Inflammatory macrophage (primary cell): ENCODE measurements around the gene AKT1.
A peak's percentile ranks its signal among the peaks of the same experiment; 100 is the strongest.

Experiments
- DNase-seq, 2 donors: peaks; one replicate each; pipeline ENCODE4 v3.0.0-alpha.2; 2020 to 2022

AKT1 gene

GRCh38 chr14:104799244-104800014 is 3.9 kb upstream of the AKT1 start:
- no peak for DNase-seq

GRCh38 chr14:104798300-104799243 is 3.0 kb upstream of the AKT1 start:
- DNase-seq = no peak

- DNase-seq = peak; percentile 30 to 66
These were observed 1.8 kb upstream of the AKT1 start for GRCh38 chr14:104797115-104798044.

GRCh38 chr14:104796687-104797081 is 1.1 kb upstream of the AKT1 start:
- DNase-seq = no peak

- peak in 1 of 2 donors; percentile 14 for DNase-seq
These were observed 486 bp upstream of the AKT1 start for GRCh38 chr14:104795781-104796686.

- peak; percentile 13 to 28 for DNase-seq
These were observed 936 bp downstream of the AKT1 start for GRCh38 chr14:104794631-104794992.

GRCh38 chr14:104794099-104794498 is 1.4 kb downstream of the AKT1 start:
- DNase-seq = peak; percentile 5 to 29

- DNase-seq = no peak
These were observed 1.9 kb downstream of the AKT1 start for GRCh38 chr14:104793703-104793959.

GRCh38 chr14:104792945-104793702 is 2.4 kb downstream of the AKT1 start:
- DNase-seq = no peak

GRCh38 chr14:104792101-104792884 is 3.3 kb downstream of the AKT1 start:
- no peak for DNase-seq

- DNase-seq = no peak
These were observed 4.1 kb downstream of the AKT1 start for GRCh38 chr14:104791425-104791824.

- DNase-seq = no peak
These were observed 5.5 kb downstream of the AKT1 start for GRCh38 chr14:104789752-104790743.

- DNase-seq = peak in 1 of 2 donors; percentile 52
These were observed 6.5 kb downstream of the AKT1 start for GRCh38 chr14:104788873-104789663.

- no peak for DNase-seq
These were observed 7.3 kb downstream of the AKT1 start for GRCh38 chr14:104788161-104788818.

GRCh38 chr14:104787736-104788135 is 7.8 kb downstream of the AKT1 start:
- DNase-seq = peak; percentile 80 to 89

- DNase-seq = no peak
These were observed 8.5 kb downstream of the AKT1 start for GRCh38 chr14:104786726-104787675.
